CD4-positive, alpha-beta memory T cell (primary cell): ENCODE results near the gene KANK4. TPM values are rescaled to one million over a fixed set of nuclear protein-coding genes. Genes with fewer than 3 reads are reported as not detected.
A peak's percentile ranks its signal among the peaks of the same experiment; 100 is the strongest.
"Not testable (repeated sequence)": the region's sequence is repeated elsewhere in the genome, so short reads cannot be mapped to it uniquely, and the experiment has no call there.

Experiments
- CTCF ChIA-PET: fragments of 350-600 bp; sonication (Branson Sonifier 250); formaldehyde crosslinking; loops from one replicate; lab custom pipeline; 2021; ENCODE audit warnings: inconsistent platforms; ENCODE audit not compliant: partially characterized antibody; lab: Charles Lee
- POLR2A ChIA-PET: fragments of 350-600 bp; sonication (Branson Sonifier 250); formaldehyde crosslinking; loops from one replicate; lab custom pipeline; 2021; ENCODE audit not compliant: partially characterized antibody; lab: Charles Lee
- DNase-seq, 5 donors: peaks; one replicate each; pipeline versions ENCODE4 v3.0.0 to v3.0.0-alpha.2; 2020 to 2022; ENCODE audit warnings: mixed read lengths in 1 of 5
- H3K27ac ChIP-seq: one replicate; pipeline ENCODE4 v1.7.0; 2013; ENCODE audit warnings: low read depth, low read length
- H3K27me3 ChIP-seq: 2 replicates; pipeline ENCODE4 v1.7.0; 2013; ENCODE audit warnings: mild to moderate bottlenecking, low read length, moderate library complexity; ENCODE audit not compliant: insufficient read depth
- H3K36me3 ChIP-seq: 2 replicates; pipeline ENCODE4 v1.7.0; 2013; ENCODE audit warnings: mild to moderate bottlenecking, low read length, moderate library complexity; ENCODE audit not compliant: insufficient read depth
- H3K4me1 ChIP-seq: 2 replicates; pipeline ENCODE4 v1.7.0; 2013; ENCODE audit warnings: mild to moderate bottlenecking, low read length, moderate library complexity; ENCODE audit not compliant: insufficient read depth
- H3K4me3 ChIP-seq, 2 donors: one replicate each; pipeline ENCODE4 v1.7.0; 2013; ENCODE audit warnings: low read length in 2 of 2, mild to moderate bottlenecking in 1 of 2
- H3K9me3 ChIP-seq, 2 donors: one replicate each; pipeline ENCODE4 v1.7.0; 2013; ENCODE audit warnings: low read length in 2 of 2, control low read depth in 1 of 2; ENCODE audit not compliant: control insufficient read depth in 1 of 2
- H3K27ac Mint-ChIP-seq, 7 donors: one replicate each; pipeline ENCODE4 v1.8.0; 2020 to 2021; ENCODE audit warnings: mixed read lengths in 7 of 7, mild to moderate bottlenecking in 6 of 7, inconsistent platforms in 3 of 7, moderate library complexity in 3 of 7
- H3K27me3 Mint-ChIP-seq, 2 donors: one replicate each; pipeline ENCODE4 v1.8.0; 2020 to 2021; ENCODE audit warnings: mixed read lengths in 2 of 2
- H3K36me3 Mint-ChIP-seq, 2 donors: one replicate each; pipeline ENCODE4 v1.8.0; 2020 to 2021; ENCODE audit warnings: mixed read lengths in 2 of 2, inconsistent platforms in 1 of 2, mild to moderate bottlenecking in 1 of 2
- H3K4me1 Mint-ChIP-seq, 4 donors: one replicate each; pipeline ENCODE4 v1.8.0; 2020 to 2021; ENCODE audit warnings: mixed read lengths in 4 of 4, mild to moderate bottlenecking in 1 of 4
- H3K4me3 Mint-ChIP-seq, 8 donors: one replicate each; pipeline ENCODE4 v1.8.0; 2020 to 2021; ENCODE audit warnings: mixed read lengths in 8 of 8, mild to moderate bottlenecking in 7 of 8, moderate library complexity in 6 of 8, inconsistent platforms in 3 of 8
- H3K9me3 Mint-ChIP-seq, 8 donors: one replicate each; pipeline ENCODE4 v1.8.0; 2020 to 2021; ENCODE audit warnings: mixed read lengths in 8 of 8, mild to moderate bottlenecking in 5 of 8, inconsistent platforms in 3 of 8, moderate library complexity in 1 of 8
- intact Hi-C: fragments of 100-400 bp; cut with micrococcal nuclease; formaldehyde crosslinking; loops from one replicate; pipeline ENCODE4 v1.15.1; 2023
- polyA plus RNA-seq, 2 donors: library from polyadenylated mRNA; unstranded; fragments of 300-500 nt; fragmentation: Illumina TruSeq; gene quantifications; one replicate each; pipeline ENCODE4 v1.2.3, GENCODE V29; 2021
- total RNA-seq, 2 experiments: library from RNA; stranded (reverse); gene quantifications; one replicate each; pipeline ENCODE4 v1.2.3, GENCODE V29; 2021

KANK4 gene
- total and polyA plus RNA-seq, 4 experiments from 2014 or later, result not detected

- H3K4me1 ChIP-seq, result no peaks in the 10 kb centered on the region
- peaks cover 0 to 2% of the 10 kb centered on the region in 2 donors for H3K27me3 Mint-ChIP-seq
- H3K27ac Mint-ChIP-seq, result peak overlapping the region in 1 of 7 donors; percentile 60
- H3K4me1 Mint-ChIP-seq, result no peaks in the 10 kb centered on the region
- H3K9me3 ChIP-seq, result no peaks in the 10 kb centered on the region
- H3K9me3 Mint-ChIP-seq, result no peaks in the 10 kb centered on the region
- DNase-seq, result no peak
- ChIA-PET POLR2A (no interaction called here), CTCF (no interaction called here)
- H3K36me3 Mint-ChIP-seq, result no peaks in the 10 kb centered on the region
- H3K27ac ChIP-seq, result no peak overlapping the region
- intact Hi-C loops, result no loop called here
- H3K4me3 ChIP-seq, result no peak overlapping the region
- no peaks in the 10 kb centered on the region for H3K27me3 ChIP-seq
- no peak overlapping the region for H3K4me3 Mint-ChIP-seq
- no peaks in the 10 kb centered on the region for H3K36me3 ChIP-seq
These were observed 77.7 kb downstream of the KANK4 start for GRCh38 chr1:62241371-62242131.

GRCh38 chr1:62240651-62241370 is 78.4 kb downstream of the KANK4 start:
- Mint-ChIP-seq H3K27me3 (peaks cover 2 to 5% of the 10 kb centered on the region in 2 donors), H3K36me3 (no peaks in the 10 kb centered on the region), H3K9me3 (no peaks in the 10 kb centered on the region), H3K4me3 (no peak overlapping the region), H3K27ac (peak overlapping the region in 1 of 7 donors; percentile 60), H3K4me1 (no peaks in the 10 kb centered on the region)
- POLR2A ChIA-PET, result no interaction called here
- CTCF ChIA-PET, result no interaction called here
- Histone ChIP-seq H3K36me3 (no peaks in the 10 kb centered on the region), H3K4me3 (no peak overlapping the region), H3K4me1 (no peaks in the 10 kb centered on the region), H3K27me3 (no peaks in the 10 kb centered on the region), H3K9me3 (no peaks in the 10 kb centered on the region), H3K27ac (no peak overlapping the region)
- DNase-seq, result no peak
- intact Hi-C loops, result no loop called here

GRCh38 chr1:62239652-62240403 is 79.4 kb downstream of the KANK4 start:
- H3K4me3 Mint-ChIP-seq, H3K27ac Mint-ChIP-seq, H3K36me3 ChIP-seq, H3K4me3 ChIP-seq, H3K36me3 Mint-ChIP-seq, POLR2A ChIA-PET, H3K27me3 ChIP-seq, DNase-seq, CTCF ChIA-PET, H3K27me3 Mint-ChIP-seq, H3K4me1 Mint-ChIP-seq, H3K9me3 ChIP-seq, H3K27ac ChIP-seq, H3K9me3 Mint-ChIP-seq, H3K4me1 ChIP-seq, intact Hi-C loops: not testable (repeated sequence)

- intact Hi-C loops, result no loop called here
- Mint-ChIP-seq H3K27me3 (peaks cover 4 to 7% of the 10 kb centered on the region in 2 donors), H3K27ac (no peak overlapping the region), H3K9me3 (no peaks in the 10 kb centered on the region), H3K4me3 (no peak overlapping the region), H3K36me3 (no peaks in the 10 kb centered on the region), H3K4me1 (no peaks in the 10 kb centered on the region)
- Histone ChIP-seq H3K4me3 (no peak overlapping the region), H3K4me1 (no peaks in the 10 kb centered on the region), H3K27ac (no peak overlapping the region), H3K36me3 (no peaks in the 10 kb centered on the region), H3K27me3 (no peaks in the 10 kb centered on the region), H3K9me3 (no peaks in the 10 kb centered on the region)
- ChIA-PET POLR2A (no interaction called here), CTCF (no interaction called here)
- no peak for DNase-seq
These were observed 80.7 kb downstream of the KANK4 start for GRCh38 chr1:62238507-62238906.

GRCh38 chr1:62237950-62238374 is 81.3 kb downstream of the KANK4 start:
- Histone ChIP-seq H3K36me3 (no peaks in the 10 kb centered on the region), H3K9me3 (no peaks in the 10 kb centered on the region), H3K27me3 (no peaks in the 10 kb centered on the region), H3K4me3 (no peak overlapping the region), H3K4me1 (no peaks in the 10 kb centered on the region), H3K27ac (no peak overlapping the region)
- no peak overlapping the region for H3K4me3 Mint-ChIP-seq
- intact Hi-C loops, result no loop called here
- H3K27ac Mint-ChIP-seq, result no peak overlapping the region
- ChIA-PET POLR2A (no interaction called here), CTCF (no interaction called here)
- H3K27me3 Mint-ChIP-seq, result peaks cover 4 to 10% of the 10 kb centered on the region in 2 donors
- H3K36me3 Mint-ChIP-seq, result no peaks in the 10 kb centered on the region
- H3K9me3 Mint-ChIP-seq, result no peaks in the 10 kb centered on the region
- H3K4me1 Mint-ChIP-seq, result no peaks in the 10 kb centered on the region
- DNase-seq, result no peak

GRCh38 chr1:62237361-62237760 is 81.9 kb downstream of the KANK4 start:
- Histone ChIP-seq H3K9me3 (no peaks in the 10 kb centered on the region), H3K36me3 (no peaks in the 10 kb centered on the region), H3K27ac (no peak overlapping the region), H3K4me1 (no peaks in the 10 kb centered on the region), H3K4me3 (no peak overlapping the region), H3K27me3 (no peaks in the 10 kb centered on the region)
- no peak for DNase-seq
- Mint-ChIP-seq H3K4me1 (no peaks in the 10 kb centered on the region), H3K9me3 (no peaks in the 10 kb centered on the region), H3K36me3 (no peaks in the 10 kb centered on the region), H3K4me3 (no peak overlapping the region), H3K27me3 (peaks cover 4 to 13% of the 10 kb centered on the region in 2 donors), H3K27ac (no peak overlapping the region)
- intact Hi-C loops, result no loop called here
- POLR2A ChIA-PET, result no interaction called here
- CTCF ChIA-PET, result no interaction called here

GRCh38 chr1:62235576-62235975 is 83.7 kb downstream of the KANK4 start:
- no peak overlapping the region for H3K4me3 ChIP-seq
- H3K4me3 Mint-ChIP-seq, result no peak overlapping the region
- no peak for DNase-seq
- intact Hi-C loops, result no loop called here
- no peaks in the 10 kb centered on the region for H3K4me1 Mint-ChIP-seq
- no peak overlapping the region for H3K27ac ChIP-seq
- H3K27ac Mint-ChIP-seq, result no peak overlapping the region
- H3K9me3 ChIP-seq, result no peaks in the 10 kb centered on the region
- POLR2A ChIA-PET, result no interaction called here
- H3K36me3 Mint-ChIP-seq, result no peaks in the 10 kb centered on the region
- H3K27me3 ChIP-seq, result no peaks in the 10 kb centered on the region
- CTCF ChIA-PET, result no interaction called here
- H3K36me3 ChIP-seq, result no peaks in the 10 kb centered on the region
- H3K9me3 Mint-ChIP-seq, result no peaks in the 10 kb centered on the region
- H3K4me1 ChIP-seq, result no peaks in the 10 kb centered on the region
- peaks cover 7 to 20% of the 10 kb centered on the region in 2 donors for H3K27me3 Mint-ChIP-seq
